Testis (tissue), 2 donors: Measurements from ENCODE around the gene TPM2.

ENCODE experiments used
- CTCF ChIP-seq, 3 experiments: fragments of 450-650 bp in 2 of 3; fragments of 200-600 bp in 1 of 3; sonication (generic) in 1 of 3; IDR thresholded peaks; one replicate each; pipeline ENCODE4 v1.5.1; 2016 to 2019; ENCODE audit warnings: antibody characterized with exemption in 3 of 3, mild to moderate bottlenecking in 2 of 3, moderate library complexity in 1 of 3
- POLR2A ChIP-seq: fragments of 450-650 bp; IDR thresholded peaks from one replicate; pipeline ENCODE4 v1.6.1; 2017; ENCODE audit warnings: antibody characterized with exemption, mild to moderate bottlenecking, moderate library complexity

GRCh38 chr9:35662437-35662836 is 27.3 kb downstream of the TPM2 start:
- TF ChIP-seq CTCF (IDR thresholded peaks at IDR 0.05): no peak
- TF ChIP-seq POLR2A: no peak
